Effector memory CD4-positive, alpha-beta T cell (primary cell): Measurements from ENCODE around the gene APOC3.
"Not testable (repeated sequence)": the region's sequence is repeated elsewhere in the genome, so short reads cannot be mapped to it uniquely, and the experiment has no call there.

Experiments used
- DNase-seq, 3 donors: peaks; one replicate each; pipeline ENCODE4 v3.0.0-alpha.2; 2020
- H3K27ac ChIP-seq: 2 replicates; pipeline ENCODE4 v1.7.0; 2013; ENCODE audit warnings: mild to moderate bottlenecking, low read length, moderate library complexity; ENCODE audit not compliant: insufficient read depth, poor library complexity, severe bottlenecking
- H3K27me3 ChIP-seq: replicated peaks from 2 replicates; pipeline ENCODE4 v1.7.0; 2013; ENCODE audit warnings: mild to moderate bottlenecking, low read length; ENCODE audit not compliant: insufficient read depth, control insufficient read depth, poor library complexity, severe bottlenecking
- H3K36me3 ChIP-seq: 2 replicates; pipeline ENCODE4 v1.7.0; 2013; ENCODE audit warnings: mild to moderate bottlenecking, low read length, moderate library complexity; ENCODE audit not compliant: control insufficient read depth, insufficient read depth
- H3K4me1 ChIP-seq: 2 replicates; pipeline ENCODE4 v1.7.0; 2013; ENCODE audit warnings: low read length, mild to moderate bottlenecking; ENCODE audit not compliant: control insufficient read depth, insufficient read depth, poor library complexity, severe bottlenecking
- H3K4me3 ChIP-seq: 2 replicates; pipeline ENCODE4 v1.7.0; 2013; ENCODE audit warnings: low read length, low read depth, mild to moderate bottlenecking; ENCODE audit not compliant: insufficient read depth, poor library complexity, severe bottlenecking
- H3K9me3 ChIP-seq: 2 replicates; pipeline ENCODE4 v1.7.0; 2013; ENCODE audit warnings: mild to moderate bottlenecking, low read length, moderate library complexity; ENCODE audit not compliant: control insufficient read depth

The APOC3 gene

GRCh38 chr11:116800610-116801009 lies 29.1 kb upstream of the APOC3 start:
- no peak for DNase-seq
- no peak overlapping the region for H3K4me3 ChIP-seq
- H3K36me3 ChIP-seq = no peaks in the 10 kb centered on the region
- no peaks in the 10 kb centered on the region for H3K4me1 ChIP-seq
- H3K9me3 ChIP-seq = no peaks in the 10 kb centered on the region
- no peak overlapping the region for H3K27ac ChIP-seq
- no peaks in the 10 kb centered on the region for H3K27me3 ChIP-seq

- H3K4me3 ChIP-seq, DNase-seq, H3K27ac ChIP-seq, H3K9me3 ChIP-seq, H3K36me3 ChIP-seq, H3K4me1 ChIP-seq, H3K27me3 ChIP-seq: not testable (repeated sequence)
These were observed 28.0 kb upstream of the APOC3 start for GRCh38 chr11:116801662-116802061.

- Histone ChIP-seq H3K4me1 (no peaks in the 10 kb centered on the region), H3K4me3 (no peak overlapping the region), H3K27ac (no peak overlapping the region), H3K9me3 (no peaks in the 10 kb centered on the region), H3K27me3 (no peaks in the 10 kb centered on the region), H3K36me3 (no peaks in the 10 kb centered on the region)
- DNase-seq = no peak
These were observed 25.7 kb upstream of the APOC3 start for GRCh38 chr11:116804001-116804400.

- no peaks in the 10 kb centered on the region for H3K27me3 ChIP-seq
- H3K9me3 ChIP-seq = no peaks in the 10 kb centered on the region
- DNase-seq = no peak
- no peaks in the 10 kb centered on the region for H3K4me1 ChIP-seq
- H3K36me3 ChIP-seq = no peaks in the 10 kb centered on the region
- no peak overlapping the region for H3K27ac ChIP-seq
- H3K4me3 ChIP-seq = no peak overlapping the region
These were observed 22.0 kb upstream of the APOC3 start for GRCh38 chr11:116807601-116808261.

- Histone ChIP-seq H3K4me1 (no peaks in the 10 kb centered on the region), H3K4me3 (no peak overlapping the region), H3K27ac (no peak overlapping the region), H3K27me3 (no peaks in the 10 kb centered on the region), H3K36me3 (no peaks in the 10 kb centered on the region), H3K9me3 (no peaks in the 10 kb centered on the region)
- no peak for DNase-seq
These were observed 21.2 kb upstream of the APOC3 start for GRCh38 chr11:116808262-116809175.

- Histone ChIP-seq H3K9me3 (no peaks in the 10 kb centered on the region), H3K27me3 (no peaks in the 10 kb centered on the region), H3K27ac (no peak overlapping the region), H3K4me1 (no peaks in the 10 kb centered on the region), H3K36me3 (no peaks in the 10 kb centered on the region), H3K4me3 (no peak overlapping the region)
- DNase-seq = no peak
These were observed 18.5 kb upstream of the APOC3 start for GRCh38 chr11:116811194-116811593.

GRCh38 chr11:116812109-116812508 lies 17.6 kb upstream of the APOC3 start:
- no peak overlapping the region for H3K27ac ChIP-seq
- no peak for DNase-seq
- no peaks in the 10 kb centered on the region for H3K27me3 ChIP-seq
- H3K4me3 ChIP-seq = no peak overlapping the region
- H3K4me1 ChIP-seq = no peaks in the 10 kb centered on the region
- H3K9me3 ChIP-seq = no peaks in the 10 kb centered on the region
- H3K36me3 ChIP-seq = no peaks in the 10 kb centered on the region

- no peaks in the 10 kb centered on the region for H3K36me3 ChIP-seq
- no peaks in the 10 kb centered on the region for H3K9me3 ChIP-seq
- no peaks in the 10 kb centered on the region for H3K4me1 ChIP-seq
- no peak overlapping the region for H3K27ac ChIP-seq
- H3K27me3 ChIP-seq = no peaks in the 10 kb centered on the region
- DNase-seq = no peak
- no peak overlapping the region for H3K4me3 ChIP-seq
These were observed 16.5 kb upstream of the APOC3 start for GRCh38 chr11:116813170-116813569.

- no peaks in the 10 kb centered on the region for H3K27me3 ChIP-seq
- H3K36me3 ChIP-seq = no peaks in the 10 kb centered on the region
- H3K4me1 ChIP-seq = no peaks in the 10 kb centered on the region
- no peak for DNase-seq
- H3K27ac ChIP-seq = no peak overlapping the region
- H3K9me3 ChIP-seq = no peaks in the 10 kb centered on the region
- H3K4me3 ChIP-seq = no peak overlapping the region
These were observed 15.8 kb upstream of the APOC3 start for GRCh38 chr11:116813781-116814471.

- no peak overlapping the region for H3K27ac ChIP-seq
- no peaks in the 10 kb centered on the region for H3K36me3 ChIP-seq
- H3K4me1 ChIP-seq = no peaks in the 10 kb centered on the region
- no peak for DNase-seq
- no peaks in the 10 kb centered on the region for H3K27me3 ChIP-seq
- no peaks in the 10 kb centered on the region for H3K9me3 ChIP-seq
- H3K4me3 ChIP-seq = no peak overlapping the region
These were observed 15.2 kb upstream of the APOC3 start for GRCh38 chr11:116814502-116814901.
